Neural progenitor cell (in vitro differentiated cells): Measurements from ENCODE around the gene BAIAP2. TPM values are rescaled to one million over a fixed set of nuclear protein-coding genes. Genes with fewer than 3 reads are reported as not detected.

Experiments used
- DNase-seq: peaks from one replicate; pipeline ENCODE4 v3.0.0-alpha.2; 2016; ENCODE audit warnings: low spot score
- H2AFZ ChIP-seq: fragments of 200-600 bp; sonication (generic); replicated peaks from 2 replicates; pipeline ENCODE4 v1.6.1; 2016; ENCODE audit warnings: antibody characterized with exemption
- H3F3A ChIP-seq: fragments of 200-600 bp; sonication (generic); 2 replicates; pipeline ENCODE4 v1.6.1; 2016; ENCODE audit warnings: antibody characterized with exemption, low read depth
- H3K27ac ChIP-seq: fragments of 200-600 bp; sonication (generic); 2 replicates; pipeline ENCODE4 v1.5.1; 2016; ENCODE audit warnings: mild to moderate bottlenecking
- H3K27me3 ChIP-seq: fragments of 200-600 bp; sonication (generic); 2 replicates; pipeline ENCODE4 v1.6.1; 2016; ENCODE audit warnings: mild to moderate bottlenecking, moderate library complexity
- H3K36me3 ChIP-seq: fragments of 200-600 bp; sonication (generic); 2 replicates; pipeline ENCODE4 v1.5.1; 2016
- H3K4me1 ChIP-seq: fragments of 200-600 bp; sonication (generic); 2 replicates; pipeline ENCODE4 v1.6.1; 2016; ENCODE audit warnings: mixed run types
- H3K4me2 ChIP-seq: fragments of 200-600 bp; sonication (generic); 2 replicates; pipeline ENCODE4 v1.6.1; 2016
- H3K4me3 ChIP-seq: fragments of 200-600 bp; sonication (generic); 2 replicates; pipeline ENCODE4 v1.5.1; 2016
- H3K79me2 ChIP-seq: fragments of 200-600 bp; sonication (generic); 2 replicates; pipeline ENCODE4 v1.6.1; 2016; ENCODE audit warnings: low read depth
- H3K9ac ChIP-seq: fragments of 200-600 bp; sonication (generic); 2 replicates; pipeline ENCODE4 v1.6.1; 2016
- H3K9me3 ChIP-seq: fragments of 200-600 bp; sonication (generic); 2 replicates; pipeline ENCODE4 v1.5.1; 2016; ENCODE audit warnings: low read depth
- H4K20me1 ChIP-seq: fragments of 200-600 bp; sonication (generic); 2 replicates; pipeline ENCODE4 v1.6.1; 2016; ENCODE audit warnings: low read depth
- H3K27ac Mint-ChIP-seq: 3 replicates; pipeline ENCODE4 v1.8.0; 2021; ENCODE audit warnings: mixed read lengths
- H3K27me3 Mint-ChIP-seq: 2 replicates; pipeline ENCODE4 v1.8.0; 2022; ENCODE audit warnings: low read depth, mild to moderate bottlenecking, inconsistent platforms, moderate library complexity, mixed read lengths; ENCODE audit not compliant: insufficient read depth
- H3K36me3 Mint-ChIP-seq: 3 replicates; pipeline ENCODE4 v1.8.0; 2021; ENCODE audit warnings: mixed read lengths
- H3K4me1 Mint-ChIP-seq: 3 replicates; pipeline ENCODE4 v1.8.0; 2021; ENCODE audit warnings: mixed read lengths
- H3K4me3 Mint-ChIP-seq: 3 replicates; pipeline ENCODE4 v1.8.0; 2021; ENCODE audit warnings: mild to moderate bottlenecking, moderate library complexity, mixed read lengths
- H3K9me3 Mint-ChIP-seq: 3 replicates; pipeline ENCODE4 v1.8.0; 2020; ENCODE audit warnings: mixed read lengths
- CTCF ChIP-seq: fragments of 200-600 bp; sonication (generic); IDR thresholded peaks from 2 replicates; pipeline ENCODE4 v1.5.1; 2017; ENCODE audit warnings: antibody characterized with exemption, mild to moderate bottlenecking
- EZH2 ChIP-seq: fragments of 200-600 bp; sonication (generic); IDR thresholded peaks from 2 replicates; pipeline ENCODE4 v1.6.1; 2017; ENCODE audit warnings: antibody characterized with exemption, mild to moderate bottlenecking, moderate library complexity
- EZH2phosphoT487 ChIP-seq: fragments of 200-600 bp; sonication (generic); IDR thresholded peaks from 2 replicates; pipeline ENCODE4 v1.6.1; 2017; ENCODE audit warnings: antibody characterized with exemption
- total RNA-seq: library from RNA; depleted of rRNA; stranded (reverse); fragments of >200 nt; gene quantifications from 2 replicates; pipeline ENCODE4 v1.2.3, GENCODE V29; 2015; ENCODE audit warnings: low replicate concordance

The BAIAP2 gene
- total RNA-seq, 1 donor from 2014 or later, result 15.6 TPM

DNA sequence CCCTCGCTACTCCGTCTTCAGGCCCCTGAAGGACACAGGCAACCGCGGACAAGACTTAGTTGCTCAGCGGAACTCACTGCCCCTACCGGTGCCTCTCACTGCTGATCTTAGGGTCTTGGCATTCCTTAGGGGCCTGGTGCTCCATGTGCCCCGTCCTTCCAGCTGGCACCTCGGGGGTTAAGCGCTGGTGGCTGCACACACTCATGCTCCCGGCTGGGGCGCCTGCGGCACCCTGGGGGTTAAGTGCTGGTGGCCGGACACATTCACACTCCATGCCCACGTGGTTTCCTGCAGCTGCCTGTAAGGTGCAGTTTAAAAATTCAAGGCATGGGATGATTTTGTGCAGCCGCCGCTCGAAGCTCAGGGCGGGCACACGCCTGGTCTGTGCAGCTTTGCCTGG lies 45.1 kb downstream of the BAIAP2 start:
- H3K27me3 Mint-ChIP-seq, result peaks cover 6% of the 10 kb centered on the region

GRCh38 chr17:81081222-81082176 lies 46.5 kb downstream of the BAIAP2 start:
- peaks cover 7% of the 10 kb centered on the region for H4K20me1 ChIP-seq
- H3K9me3 Mint-ChIP-seq, result no peaks in the 10 kb centered on the region

More for the DNA sequence above, 45.1 kb downstream of the BAIAP2 start:
- Histone ChIP-seq H2AFZ (no peak overlapping the region), H3F3A (no peaks in the 10 kb centered on the region), H3K9ac (no peak overlapping the region), H3K27me3 (no peaks in the 10 kb centered on the region), H3K27ac (no peak overlapping the region), H3K36me3 (no peaks in the 10 kb centered on the region), H3K4me3 (no peak overlapping the region), H3K79me2 (no peaks in the 10 kb centered on the region), H4K20me1 (peaks cover 20% of the 10 kb centered on the region), H3K4me1 (peaks cover 17% of the 10 kb centered on the region), H3K9me3 (no peaks in the 10 kb centered on the region), H3K4me2 (no peak overlapping the region)
- no peaks in the 10 kb centered on the region for H3K9me3 Mint-ChIP-seq
- peaks cover 6% of the 10 kb centered on the region for H3K36me3 Mint-ChIP-seq
- H3K4me3 Mint-ChIP-seq, result no peak overlapping the region
- peak overlapping the region; percentile 88 for H3K27ac Mint-ChIP-seq
- H3K4me1 Mint-ChIP-seq, result peaks cover 27% of the 10 kb centered on the region
- no peak for DNase-seq
- TF ChIP-seq EZH2phosphoT487 (no peak), EZH2 (no peak), CTCF (no peak)

DNA sequence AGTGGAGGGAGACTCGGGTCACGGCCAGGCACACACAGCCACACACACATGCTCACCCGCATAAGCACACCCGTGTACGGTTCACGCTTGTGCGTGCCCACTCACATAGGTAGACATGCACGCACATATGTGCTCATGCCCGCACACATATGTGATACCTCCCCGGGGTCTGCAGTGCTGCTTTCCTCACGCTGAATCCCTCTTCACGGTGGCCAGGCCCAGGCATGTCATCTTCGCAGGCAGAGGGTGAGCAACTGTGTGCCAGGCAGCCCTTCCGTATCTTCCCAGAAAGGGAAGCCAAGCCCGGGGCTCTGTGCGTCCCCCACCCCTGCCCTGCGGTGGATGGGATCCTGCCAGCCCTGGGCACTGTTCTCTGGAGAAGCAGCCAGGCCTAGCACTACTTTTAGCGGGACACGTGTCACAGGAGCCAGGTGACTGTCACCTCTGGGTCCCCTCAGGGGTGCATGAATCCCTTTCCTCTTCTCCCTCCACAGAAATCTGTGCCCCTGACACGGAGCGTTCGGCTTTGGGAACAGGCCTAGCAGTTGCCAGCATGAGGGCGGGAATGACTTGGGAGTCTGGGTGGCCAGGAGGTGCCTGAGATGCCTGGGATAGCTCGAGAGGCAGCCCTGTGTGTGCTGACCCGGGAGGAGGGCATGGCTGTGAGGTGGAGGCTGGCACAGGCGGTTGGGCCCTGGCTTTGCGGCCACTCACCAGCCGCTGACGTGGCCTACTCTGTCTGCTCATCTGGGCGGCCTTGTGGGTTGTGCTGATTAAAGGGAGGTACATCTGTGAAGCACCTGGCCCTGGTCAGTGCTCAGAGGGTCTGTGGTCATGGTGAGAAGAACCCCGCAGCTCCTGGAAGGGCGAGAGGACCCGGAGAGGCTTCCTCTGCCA lies 47.5 kb downstream of the BAIAP2 start:
- H3K36me3 Mint-ChIP-seq, result peaks cover 4% of the 10 kb centered on the region
- TF ChIP-seq EZH2 (no peak), EZH2phosphoT487 (no peak), CTCF (no peak)
- H3K4me3 Mint-ChIP-seq, result no peak overlapping the region
- no peak for DNase-seq
- peak overlapping the region; percentile 42 for H3K27ac Mint-ChIP-seq
- H3K9me3 Mint-ChIP-seq, result no peaks in the 10 kb centered on the region
- peaks cover 11% of the 10 kb centered on the region for H3K4me1 Mint-ChIP-seq
- Histone ChIP-seq H3K36me3 (no peaks in the 10 kb centered on the region), H4K20me1 (peaks cover 7% of the 10 kb centered on the region), H3K79me2 (no peaks in the 10 kb centered on the region), H3K9me3 (no peaks in the 10 kb centered on the region), H3K4me1 (peaks cover 6% of the 10 kb centered on the region), H3K4me3 (no peak overlapping the region), H3K27me3 (no peaks in the 10 kb centered on the region), H3K4me2 (no peak overlapping the region), H2AFZ (no peak overlapping the region), H3K9ac (no peak overlapping the region), H3K27ac (no peak overlapping the region), H3F3A (no peaks in the 10 kb centered on the region)
- peaks cover 6% of the 10 kb centered on the region for H3K27me3 Mint-ChIP-seq

More at GRCh38 chr17:81081222-81082176, 46.5 kb downstream of the BAIAP2 start:
- peaks cover 14% of the 10 kb centered on the region for H3K4me1 Mint-ChIP-seq
- H3K36me3 Mint-ChIP-seq, result peaks cover 6% of the 10 kb centered on the region
- Histone ChIP-seq H2AFZ (no peak overlapping the region), H3K27me3 (no peaks in the 10 kb centered on the region), H3K9ac (no peak overlapping the region), H3K4me2 (no peak overlapping the region), H3K4me1 (peaks cover 6% of the 10 kb centered on the region), H3K27ac (no peak overlapping the region), H3K4me3 (no peak overlapping the region), H3F3A (no peaks in the 10 kb centered on the region), H3K79me2 (no peaks in the 10 kb centered on the region), H3K36me3 (no peaks in the 10 kb centered on the region), H3K9me3 (no peaks in the 10 kb centered on the region)
- no peak for TF ChIP-seq EZH2
- no peak for TF ChIP-seq CTCF
- TF ChIP-seq EZH2phosphoT487, result no peak
- H3K27ac Mint-ChIP-seq, result no peak overlapping the region
- H3K27me3 Mint-ChIP-seq, result peaks cover 5% of the 10 kb centered on the region
- no peak overlapping the region for H3K4me3 Mint-ChIP-seq
- no peak for DNase-seq
